ENCODE measurements around the gene ARHGAP23.
"Not testable (repeated sequence)": the region's sequence is repeated elsewhere in the genome, so short reads cannot be mapped to it uniquely, and the experiment has no call there.

Gene ARHGAP23

GRCh38 chr17:38421871-38422827 is 6.1 kb upstream of the ARHGAP23 start:
- no peak for DNase-seq

GRCh38 chr17:38424297-38424972 is 3.8 kb upstream of the ARHGAP23 start:
- DNase-seq, result no peak

DNA sequence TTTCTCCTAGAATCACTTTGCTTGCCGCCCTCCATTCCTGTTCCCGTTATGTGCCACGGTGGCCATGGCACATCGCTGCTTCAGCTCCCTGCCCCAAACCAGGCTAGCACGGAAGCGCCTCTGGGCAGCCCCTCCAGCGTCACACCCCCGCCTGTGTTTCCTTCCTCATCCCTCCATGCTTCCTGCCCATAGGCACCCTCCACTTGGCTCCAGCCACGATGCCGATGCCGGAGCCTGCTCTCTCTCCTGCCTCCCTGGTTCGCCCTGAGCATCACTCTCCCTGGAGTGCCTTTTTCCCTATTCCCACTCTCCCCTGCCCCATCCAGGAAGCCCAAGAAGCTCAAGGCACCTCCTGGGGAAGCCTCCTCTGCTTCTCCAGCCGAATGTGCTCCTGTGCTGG is 3.2 kb upstream of the ARHGAP23 start:
- DNase-seq, result no peak

- DNase-seq, result no peak
Observed at GRCh38 chr17:38425744-38426143, 2.5 kb upstream of the ARHGAP23 start.

DNA sequence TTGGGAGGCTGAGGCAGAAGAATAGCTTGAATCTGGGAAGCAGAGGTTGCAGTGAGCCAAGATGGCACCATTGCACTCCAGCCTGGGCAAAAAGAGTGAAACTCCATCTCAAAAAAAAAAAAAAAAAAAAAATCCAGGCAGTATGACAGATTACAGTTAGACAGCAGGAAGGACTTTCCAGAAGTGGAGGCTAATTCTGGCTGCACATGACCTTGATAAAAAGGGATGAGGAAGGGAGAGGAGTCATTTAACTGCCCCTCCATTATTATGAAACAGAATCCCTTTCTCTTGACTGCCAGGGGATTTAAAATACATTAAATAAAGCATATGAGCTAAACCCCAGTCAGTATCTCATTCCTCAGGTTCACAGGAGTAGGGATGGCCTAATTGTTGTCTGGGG is 1.8 kb upstream of the ARHGAP23 start:
- no peak for DNase-seq

GRCh38 chr17:38427160-38427949 is 909 bp upstream of the ARHGAP23 start:
- DNase-seq, result no peak

DNA sequence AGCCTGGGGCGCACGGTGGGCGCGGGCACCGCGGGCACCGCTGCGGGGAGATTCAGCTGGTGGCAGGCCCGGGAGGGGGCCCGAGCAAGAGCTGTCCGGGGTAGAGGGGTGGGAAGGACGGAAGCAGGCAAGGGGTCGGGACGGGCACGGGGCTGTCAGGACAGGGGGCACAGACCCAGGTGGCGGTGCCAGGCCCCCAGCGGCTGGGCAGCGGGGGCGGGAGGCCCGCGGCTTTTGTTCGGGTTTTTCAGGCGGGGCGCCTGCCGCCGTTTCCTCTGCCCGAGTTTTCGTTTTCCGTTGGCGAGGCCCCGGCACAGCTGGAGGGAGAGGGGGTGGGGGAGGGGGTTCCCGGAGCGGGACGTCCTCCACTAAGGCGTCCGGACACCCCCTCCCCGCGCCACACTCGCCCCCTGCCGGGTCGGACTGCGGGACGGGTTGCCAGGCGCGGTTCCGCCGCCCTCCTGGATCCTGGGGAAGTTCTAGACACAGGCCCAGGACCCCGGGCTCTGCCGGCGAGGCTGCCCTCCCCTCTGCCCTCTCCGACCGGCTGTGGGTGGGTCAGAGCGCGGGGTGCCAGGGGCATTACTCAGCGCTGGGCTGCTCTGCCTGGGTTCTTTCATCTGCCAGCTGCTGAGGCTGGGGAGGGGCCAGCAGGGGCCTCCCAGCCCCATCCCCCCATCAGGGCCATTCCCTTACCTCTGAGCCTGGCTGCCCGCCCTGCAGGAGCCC is 543 bp downstream of the ARHGAP23 start:
- peak; percentile 48 for DNase-seq

GRCh38 chr17:38429476-38430100 is 1.3 kb downstream of the ARHGAP23 start:
- DNase-seq, result no peak

- no peak for DNase-seq
Observed at GRCh38 chr17:38430316-38430715, 2.1 kb downstream of the ARHGAP23 start.

- no peak for DNase-seq
Observed at GRCh38 chr17:38430822-38431221, 2.6 kb downstream of the ARHGAP23 start.

- no peak for DNase-seq
Observed at GRCh38 chr17:38431346-38432145, 3.3 kb downstream of the ARHGAP23 start.

GRCh38 chr17:38434178-38434665 is 6.0 kb downstream of the ARHGAP23 start:
- DNase-seq, result no peak

GRCh38 chr17:38435795-38436194 is 7.5 kb downstream of the ARHGAP23 start:
- DNase-seq, result no peak

- no peak for DNase-seq
Observed at GRCh38 chr17:38436386-38436785, 8.1 kb downstream of the ARHGAP23 start.

DNA sequence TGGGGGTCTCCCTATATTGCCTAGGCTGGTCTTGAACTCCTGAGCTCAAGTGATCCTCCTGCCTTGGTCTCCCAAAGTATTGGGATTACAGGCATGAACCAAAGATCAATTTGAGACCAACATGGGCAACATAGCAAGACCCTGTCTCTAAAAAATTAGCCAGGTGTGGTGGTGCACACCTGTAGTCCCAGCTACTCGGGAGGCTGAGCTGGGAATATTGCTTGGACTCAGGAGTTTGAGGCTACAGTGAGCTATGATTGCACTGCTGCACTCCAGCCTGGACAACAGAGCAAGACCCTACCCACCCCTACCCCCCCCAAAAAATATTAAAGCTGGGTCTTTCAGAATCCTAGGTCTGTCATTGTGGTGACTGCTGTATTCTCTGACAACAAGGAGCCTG is 9.0 kb downstream of the ARHGAP23 start:
- DNase-seq, result not testable (repeated sequence)

DNA sequence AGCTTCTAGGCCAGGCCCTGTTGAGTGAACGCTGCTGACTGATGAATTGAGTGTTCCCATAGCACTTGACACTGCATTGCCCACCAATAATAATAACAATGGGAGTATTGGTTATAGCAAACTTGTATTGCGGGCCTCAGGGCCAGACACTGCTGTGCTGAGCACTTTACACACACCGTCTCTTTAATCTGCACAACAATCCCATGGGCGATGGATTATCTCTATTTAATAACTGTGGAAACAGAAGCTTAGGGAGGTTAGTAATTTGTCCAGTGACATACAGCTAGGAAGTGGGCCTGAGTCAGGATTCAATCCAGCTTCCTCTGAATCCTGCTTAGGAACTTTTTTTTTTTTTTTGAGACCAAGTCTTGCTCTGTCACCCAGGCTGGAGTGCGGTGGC is 11.2 kb downstream of the ARHGAP23 start:
- DNase-seq, result no peak

- DNase-seq, result no peak
Observed at GRCh38 chr17:38440614-38441397, 12.5 kb downstream of the ARHGAP23 start.

DNA sequence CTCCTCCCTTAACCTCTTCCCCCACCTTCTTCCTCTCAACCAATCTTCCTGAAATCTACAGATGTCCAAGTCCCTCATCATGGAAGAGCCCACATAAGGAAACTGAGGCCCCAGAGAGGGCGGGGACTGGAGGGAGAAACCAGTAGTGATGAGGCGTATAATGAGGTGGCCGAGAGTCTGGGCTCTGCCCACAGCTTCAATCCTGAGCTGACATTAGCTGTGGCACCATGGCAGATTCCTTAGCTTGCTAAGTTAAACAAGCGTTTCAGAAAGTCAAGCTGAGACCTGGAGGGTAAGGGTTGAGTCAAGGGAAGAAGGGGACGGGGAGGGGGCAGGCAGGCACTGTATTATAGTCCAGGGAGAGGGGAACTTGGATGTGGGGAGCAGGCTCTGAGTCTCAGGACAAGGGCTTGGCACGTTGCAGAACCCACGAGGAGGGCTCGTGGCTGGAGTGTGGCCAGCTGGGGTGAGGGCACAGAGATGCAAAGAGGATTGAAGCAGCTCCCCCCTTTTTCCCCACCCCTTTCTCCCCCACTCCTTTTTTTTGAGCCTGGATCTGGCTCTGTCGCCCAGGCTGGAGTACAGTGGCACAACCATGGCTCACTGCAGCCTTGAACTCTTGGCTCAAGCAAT is 13.3 kb downstream of the ARHGAP23 start:
- DNase-seq, result no peak

- no peak for DNase-seq
Observed at GRCh38 chr17:38442548-38442947, 14.3 kb downstream of the ARHGAP23 start.

Data from kidney glomerular epithelial cell (primary cell).